GM12875 (cell line): ENCODE results near the gene LRRC4C.

ENCODE experiments used
- H3K4me3 ChIP-seq: one replicate; pipeline ENCODE4 v1.5.1; 2011; ENCODE audit warnings: low read depth, low read length, control low read depth
- CTCF ChIP-seq: IDR thresholded peaks from 2 replicates; pipeline ENCODE4 v1.5.1; 2011; ENCODE audit warnings: low read depth, mild to moderate bottlenecking, control low read depth, inconsistent platforms, low read length, moderate library complexity, borderline replicate concordance; ENCODE audit not compliant: insufficient read depth

LRRC4C gene

GRCh38 chr11:40838181-40838683, 621.2 kb downstream of the LRRC4C start:
- TF ChIP-seq CTCF: no peak
- no peak overlapping the region for H3K4me3 ChIP-seq

DNA sequence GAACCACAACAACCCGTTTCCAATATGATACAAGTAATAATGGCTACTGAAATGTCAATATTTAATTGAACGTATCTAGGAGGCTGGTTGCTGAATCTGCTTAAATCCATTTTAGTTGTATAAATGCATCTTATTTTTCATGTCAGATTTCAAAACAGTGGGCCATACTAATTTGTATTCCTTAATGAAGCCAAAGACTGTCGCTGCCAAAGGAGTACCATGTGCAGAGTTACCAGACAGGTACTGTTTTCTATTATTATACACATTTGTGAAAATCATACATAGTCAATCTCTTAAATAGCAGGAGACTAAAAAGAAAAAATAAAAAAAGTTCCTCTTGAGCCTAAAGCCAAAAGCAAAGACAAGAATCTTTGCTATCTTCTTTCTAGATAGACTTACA, 632.3 kb downstream of the LRRC4C start:
- no peak overlapping the region for H3K4me3 ChIP-seq
- no peak for TF ChIP-seq CTCF

GRCh38 chr11:40826601-40827000, 632.9 kb downstream of the LRRC4C start:
- H3K4me3 ChIP-seq: no peak overlapping the region
- TF ChIP-seq CTCF: no peak

DNA sequence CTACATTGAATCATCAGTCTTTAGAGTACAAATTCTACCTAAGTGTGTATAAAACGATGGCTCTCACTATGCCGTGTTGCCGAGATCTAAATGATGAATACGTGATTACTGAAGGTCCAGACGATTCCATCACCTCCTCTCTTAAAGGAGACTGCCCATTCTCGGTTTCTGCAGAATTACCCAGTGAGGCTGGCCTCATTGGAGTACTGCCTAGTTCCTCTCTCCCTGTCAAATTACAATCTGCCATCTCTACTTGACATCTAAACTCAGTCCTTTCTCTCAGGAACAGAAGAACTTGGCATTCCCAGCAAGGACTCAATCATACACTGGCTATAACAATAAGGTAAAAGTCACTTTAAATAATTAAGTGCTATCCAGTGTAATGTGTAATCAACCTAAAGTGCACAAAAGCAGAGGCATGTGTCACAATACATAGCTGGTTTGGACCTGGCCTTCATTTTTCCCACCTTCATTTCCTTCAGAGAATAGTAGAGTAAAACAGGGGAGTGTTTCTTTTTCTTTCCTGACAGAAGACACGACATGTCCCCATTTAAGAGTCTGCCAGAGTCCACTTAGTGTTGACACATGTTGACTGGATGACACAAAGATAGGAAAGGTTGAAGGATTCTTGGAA, 634.1 kb downstream of the LRRC4C start:
- TF ChIP-seq CTCF: no peak
- H3K4me3 ChIP-seq: no peak overlapping the region

- 0 out of 2 replicates have a peak, but pooled peaks have one; percentile 4 for TF ChIP-seq CTCF
- no peak overlapping the region for H3K4me3 ChIP-seq
Observed at GRCh38 chr11:40819230-40819629, 640.2 kb downstream of the LRRC4C start.

DNA sequence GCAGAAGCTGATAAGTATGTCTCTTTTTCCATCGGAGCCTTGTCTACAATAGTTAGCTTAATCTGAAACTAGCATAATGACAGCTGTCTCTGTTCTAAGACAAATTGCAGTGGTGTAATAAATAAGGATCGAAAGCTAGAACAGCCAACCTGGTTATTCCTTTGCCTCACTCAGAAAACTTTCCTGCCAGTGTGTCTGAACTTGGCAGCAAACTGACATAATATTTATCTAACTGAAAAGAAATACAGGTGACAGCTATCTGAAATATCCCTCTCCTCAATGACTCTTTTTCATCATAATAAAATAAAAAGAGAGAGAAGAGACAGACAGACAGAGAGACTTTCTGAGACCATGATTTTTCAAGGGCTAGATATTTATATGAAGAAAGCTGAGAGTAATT, 642.5 kb downstream of the LRRC4C start:
- H3K4me3 ChIP-seq: no peak overlapping the region
- no peak for TF ChIP-seq CTCF

DNA sequence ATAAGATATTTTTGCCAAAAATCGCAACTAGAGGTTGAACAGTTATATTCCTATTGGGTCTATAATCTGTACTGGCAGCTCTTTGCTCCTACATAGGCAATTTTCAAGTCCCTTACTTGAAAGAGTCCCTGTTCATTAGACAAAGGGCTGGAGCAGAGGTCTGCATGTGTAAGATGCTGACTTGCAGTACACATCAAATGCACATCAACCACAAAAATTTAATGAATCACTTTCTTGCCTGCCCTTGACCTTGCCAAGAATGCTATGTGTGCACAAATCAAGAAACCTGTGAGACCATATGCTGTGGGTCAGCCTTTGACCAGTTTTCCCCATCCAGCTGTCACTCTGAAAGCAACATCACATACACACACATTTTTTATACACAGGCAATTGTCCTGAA, 661.5 kb downstream of the LRRC4C start:
- no peak overlapping the region for H3K4me3 ChIP-seq
- no peak for TF ChIP-seq CTCF
